Fibroblast of skin of abdomen (primary cell): ENCODE data around the gene FNTB. TPM values are rescaled to one million over a fixed set of nuclear protein-coding genes. Genes with fewer than 3 reads are reported as not detected.
A peak's percentile ranks its signal among the peaks of the same experiment; 100 is the strongest.

Experiments used
- DNase-seq: peaks from one replicate; pipeline ENCODE4 v3.0.0-alpha.2; 2013
- polyA plus RNA-seq, 2 experiments: library from polyadenylated mRNA; unstranded; fragments of 120-200 nt; gene quantifications; one replicate each; pipeline ENCODE4 v1.2.1, GENCODE V29; 2013; ENCODE audit not compliant: insufficient read length in 2 of 2

The FNTB gene, protein sequence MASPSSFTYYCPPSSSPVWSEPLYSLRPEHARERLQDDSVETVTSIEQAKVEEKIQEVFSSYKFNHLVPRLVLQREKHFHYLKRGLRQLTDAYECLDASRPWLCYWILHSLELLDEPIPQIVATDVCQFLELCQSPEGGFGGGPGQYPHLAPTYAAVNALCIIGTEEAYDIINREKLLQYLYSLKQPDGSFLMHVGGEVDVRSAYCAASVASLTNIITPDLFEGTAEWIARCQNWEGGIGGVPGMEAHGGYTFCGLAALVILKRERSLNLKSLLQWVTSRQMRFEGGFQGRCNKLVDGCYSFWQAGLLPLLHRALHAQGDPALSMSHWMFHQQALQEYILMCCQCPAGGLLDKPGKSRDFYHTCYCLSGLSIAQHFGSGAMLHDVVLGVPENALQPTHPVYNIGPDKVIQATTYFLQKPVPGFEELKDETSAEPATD
- 19.8 TPM for polyA plus RNA-seq (2013, experiment 1 of 2; ENCODE audit: insufficient read length)
- polyA plus RNA-seq (2013, experiment 2 of 2; ENCODE audit: insufficient read length) = 18.3 TPM

DNA sequence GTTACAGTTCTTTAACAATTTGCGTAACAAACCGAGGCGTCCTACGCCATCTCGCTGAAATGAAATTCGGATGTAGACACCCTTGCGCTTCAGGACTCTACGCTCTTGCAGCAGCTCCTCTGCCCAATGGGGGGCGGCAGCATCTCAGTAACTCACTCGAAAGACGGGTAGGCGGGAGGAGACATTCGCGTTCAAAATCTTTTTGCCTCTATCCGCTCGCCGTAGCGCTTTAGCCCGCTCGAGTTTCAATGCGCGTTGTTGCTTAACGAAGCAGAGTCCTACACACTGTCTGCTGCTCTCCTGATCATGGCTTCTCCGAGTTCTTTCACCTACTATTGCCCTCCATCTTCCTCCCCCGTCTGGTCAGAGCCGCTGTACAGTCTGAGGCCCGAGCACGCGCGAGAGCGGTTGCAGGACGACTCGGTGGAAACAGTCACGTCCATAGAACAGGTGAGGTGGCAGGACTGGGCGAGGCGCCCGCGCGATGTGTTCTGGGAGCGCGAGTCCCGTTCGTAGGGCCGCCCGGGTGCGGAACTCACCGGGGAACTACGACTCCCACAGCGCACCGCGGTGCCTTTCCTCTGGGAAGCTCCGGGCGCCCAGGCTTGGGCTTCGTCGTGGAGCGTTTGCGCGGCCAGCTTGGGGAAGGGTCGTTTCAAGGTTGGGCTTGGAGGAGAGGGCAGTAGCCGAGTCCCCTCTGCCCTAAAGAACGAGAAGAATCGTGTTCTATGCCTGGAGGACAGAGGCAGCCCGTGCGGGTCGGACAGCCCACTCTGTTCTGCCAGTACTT, at the start of gene FNTB:
TSS of gene FNTB (plus strand) at position 248 of the 790 bp plus-strand sequence. CDS start at position 307, 59 bp downstream.
- peak; percentile 98 for DNase-seq

DNA sequence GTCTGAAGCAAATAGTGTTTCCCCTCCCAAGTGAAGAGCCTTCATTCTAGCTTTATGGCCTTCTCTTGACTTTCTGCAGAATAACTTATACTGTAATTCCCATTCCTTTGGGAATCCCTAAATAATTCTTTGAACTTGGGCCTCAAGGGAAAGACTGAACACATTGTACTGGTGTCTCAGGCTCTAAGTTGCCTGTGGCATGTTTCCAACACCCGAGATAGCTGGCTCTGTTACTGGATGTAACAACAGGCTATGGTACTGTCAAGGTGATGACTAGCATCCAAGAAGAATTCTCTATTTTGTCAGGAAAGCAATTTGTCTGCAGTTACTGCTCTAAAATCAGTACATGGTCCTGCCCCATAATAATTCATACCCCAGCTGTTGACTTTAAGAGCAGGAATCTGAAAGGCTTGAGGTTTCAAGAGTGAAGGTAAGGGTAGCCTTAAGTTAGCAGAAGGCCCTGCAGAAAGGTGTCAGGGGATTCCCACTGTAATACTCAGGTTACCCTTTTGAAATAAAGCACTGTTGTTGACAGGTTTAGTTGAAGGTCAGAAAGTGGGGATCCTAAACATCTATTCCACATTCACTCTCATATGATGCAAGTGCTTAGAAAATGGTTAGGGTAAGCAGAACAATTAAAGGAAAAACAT, 49.4 kb upstream of the FNTB start:
- no peak for DNase-seq

DNA sequence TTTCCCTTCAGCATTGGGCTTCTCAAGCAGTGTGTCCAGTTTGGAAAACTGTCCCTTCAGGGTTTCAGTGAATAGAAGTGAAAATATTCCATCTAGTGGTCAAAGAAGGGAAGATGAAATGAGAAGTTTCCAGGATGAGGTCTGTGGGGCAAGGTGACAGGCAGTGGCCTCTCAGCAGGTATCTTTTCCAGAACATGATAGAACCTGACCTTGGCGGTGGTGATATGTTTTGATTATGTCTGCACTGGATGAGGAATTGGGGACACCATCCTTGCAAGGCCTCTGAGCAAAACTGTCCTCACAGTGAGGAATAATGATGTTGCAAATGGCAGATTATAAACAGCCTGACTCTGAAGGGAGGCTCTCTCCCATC, 48.9 kb upstream of the FNTB start:
- no peak for DNase-seq

DNA sequence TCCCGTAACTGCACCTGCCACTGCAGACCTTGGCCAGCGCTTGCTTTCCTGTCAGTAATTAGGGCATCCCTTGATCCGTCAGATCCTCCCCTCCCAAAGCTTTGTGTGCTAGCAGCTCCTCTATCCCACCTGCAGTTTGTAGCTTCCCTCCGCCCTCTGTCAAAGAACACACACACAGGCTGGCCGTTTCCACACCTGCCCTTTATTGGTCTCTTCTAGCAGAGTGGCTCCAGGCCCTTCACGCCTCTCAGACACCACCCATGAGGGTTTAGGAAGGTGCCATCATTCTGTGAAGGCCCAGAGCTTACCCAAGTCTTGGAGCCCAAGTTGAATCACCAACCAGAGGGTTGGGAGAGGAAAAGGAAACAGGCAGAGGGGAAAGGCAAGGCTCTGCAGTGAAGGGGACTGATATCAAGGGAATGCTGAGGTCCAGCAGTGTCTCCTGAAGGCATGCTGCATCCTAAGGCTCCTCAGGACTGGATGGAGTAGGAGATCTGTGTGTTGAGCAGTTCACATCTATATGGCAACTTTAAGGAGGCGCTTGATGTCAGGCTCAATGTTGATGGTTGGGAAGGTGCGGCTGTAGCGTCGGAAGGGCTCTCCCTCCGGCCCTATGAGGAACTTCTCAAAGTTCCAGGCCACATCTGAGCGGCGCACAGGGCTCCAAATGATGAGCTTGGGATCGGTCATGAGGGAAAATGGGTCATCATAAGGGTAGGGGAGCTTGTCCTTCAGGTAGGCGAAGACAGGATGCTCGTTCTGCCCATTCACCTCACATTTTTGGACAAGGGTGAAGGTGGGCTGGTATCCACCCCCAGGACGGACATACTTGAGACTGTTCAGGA, 47.5 kb upstream of the FNTB start:
- no peak for DNase-seq

DNA sequence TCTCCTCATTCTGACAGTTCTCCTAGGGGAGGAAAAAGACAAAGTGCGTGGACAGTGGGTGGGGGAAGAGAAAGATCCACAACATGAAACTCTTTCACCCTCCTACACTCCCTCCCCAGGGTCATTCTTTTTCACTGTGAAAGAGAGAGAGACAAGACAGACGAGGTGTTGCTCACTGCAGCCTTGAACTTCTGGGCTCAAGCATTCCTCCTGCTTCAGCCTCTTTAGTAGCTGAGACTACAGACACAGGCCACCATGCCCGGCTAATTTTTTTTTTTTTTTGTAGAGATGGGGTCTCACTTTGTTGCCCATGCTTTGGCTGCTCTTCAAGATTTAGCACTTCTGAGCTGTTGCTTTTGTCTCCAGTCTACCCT, 46.9 kb upstream of the FNTB start:
- DNase-seq = no peak

DNA sequence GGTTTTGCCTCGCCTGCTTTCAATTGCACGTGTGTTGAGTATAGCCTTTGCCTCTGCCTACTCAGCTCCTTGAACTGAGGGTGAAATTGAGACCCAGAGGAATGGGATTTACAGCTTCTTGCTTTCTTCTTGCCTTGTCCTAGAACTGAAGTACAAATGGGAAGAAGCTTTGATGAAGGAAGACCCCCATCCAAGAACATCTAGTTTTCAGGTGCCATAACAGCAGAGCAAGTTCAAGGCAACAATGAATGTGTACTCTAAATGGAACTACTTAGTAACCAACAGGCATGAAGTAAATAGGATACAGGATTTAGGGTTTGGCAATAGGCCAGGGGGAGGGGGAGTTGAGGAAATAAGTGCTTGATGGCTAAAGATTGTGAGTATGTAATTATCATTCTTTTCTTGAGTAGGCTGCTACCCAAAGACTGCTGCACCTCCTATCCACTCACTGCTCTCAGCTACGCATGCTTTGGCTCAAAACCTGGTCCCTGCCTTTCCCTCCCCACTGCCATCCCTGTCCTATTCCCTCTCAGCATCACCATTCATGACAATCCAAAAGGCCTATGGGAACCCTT, 46.3 kb upstream of the FNTB start:
- no peak for DNase-seq

DNA sequence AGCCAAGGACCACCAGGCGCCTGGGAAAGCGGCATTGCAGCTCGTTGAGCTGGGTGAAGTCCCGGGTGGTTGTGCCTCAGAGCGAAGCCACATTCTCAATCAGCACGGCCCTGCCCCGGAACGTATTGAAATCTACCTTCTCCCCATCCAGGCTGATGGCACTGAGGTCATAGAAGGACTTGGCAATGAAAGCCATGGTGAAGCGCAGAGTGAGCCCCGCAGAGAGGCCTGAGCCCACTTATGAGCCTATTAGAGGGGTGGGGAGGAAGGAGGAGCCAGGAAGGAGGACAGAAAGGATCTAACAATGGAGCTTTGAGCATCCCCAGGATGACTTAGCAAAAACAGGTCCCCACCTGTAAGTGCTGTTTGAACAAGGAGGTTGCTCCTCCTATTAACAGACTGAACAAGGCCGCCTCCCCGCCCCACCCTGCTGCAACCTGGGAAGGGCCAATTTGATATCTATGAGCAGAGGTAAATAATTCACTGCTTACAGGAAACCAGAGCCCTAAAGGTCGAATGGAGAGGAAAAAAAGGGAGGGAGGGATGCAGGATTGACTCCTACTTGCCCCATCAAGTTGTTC, 44.1 kb upstream of the FNTB start, which contains the start of gene GPX2:
TSS of gene GPX2 (minus strand) at position 215 of the 581 bp plus-strand sequence. CDS start at position 196, 19 bp downstream.
- DNase-seq = no peak

DNA sequence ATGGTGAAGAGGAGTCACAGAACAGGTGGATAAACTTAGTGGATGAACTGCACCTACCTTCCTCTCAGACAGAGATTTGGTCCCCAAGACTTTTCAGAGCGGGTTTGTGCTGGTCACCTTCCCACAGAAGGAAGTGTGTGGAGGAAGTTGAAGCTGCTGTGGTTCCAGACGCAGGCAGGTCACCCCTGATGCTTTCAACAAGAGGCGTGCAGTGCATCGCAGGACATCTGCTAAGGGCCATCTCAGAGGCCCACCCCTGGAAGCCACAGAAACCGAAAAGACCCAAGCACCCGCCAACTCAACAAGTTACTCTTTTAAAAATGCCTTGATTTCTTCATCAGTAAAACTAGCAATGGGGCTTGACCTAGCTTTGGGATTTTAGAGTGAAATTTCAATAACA, 43.1 kb upstream of the FNTB start:
- no peak for DNase-seq

DNA sequence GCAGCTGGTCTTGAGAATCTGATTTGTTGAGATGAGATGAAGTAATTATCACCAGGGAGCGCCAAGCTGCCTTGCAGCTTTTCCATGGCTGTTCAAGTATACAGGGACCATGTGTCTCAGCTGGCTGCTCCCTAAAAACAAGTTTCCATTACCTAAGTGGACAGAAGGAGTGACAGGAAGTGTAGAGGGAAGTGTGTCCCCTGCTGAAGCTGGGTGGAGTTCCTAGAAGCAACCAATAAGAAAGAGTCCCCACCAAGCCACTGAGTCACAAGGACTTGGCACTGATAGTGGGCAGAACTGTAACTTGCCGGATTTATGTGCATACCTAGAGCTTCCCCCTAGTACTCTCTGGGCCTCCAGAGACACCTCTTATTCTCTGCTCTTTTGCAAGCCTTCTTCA, 42.7 kb upstream of the FNTB start:
- no peak for DNase-seq

DNA sequence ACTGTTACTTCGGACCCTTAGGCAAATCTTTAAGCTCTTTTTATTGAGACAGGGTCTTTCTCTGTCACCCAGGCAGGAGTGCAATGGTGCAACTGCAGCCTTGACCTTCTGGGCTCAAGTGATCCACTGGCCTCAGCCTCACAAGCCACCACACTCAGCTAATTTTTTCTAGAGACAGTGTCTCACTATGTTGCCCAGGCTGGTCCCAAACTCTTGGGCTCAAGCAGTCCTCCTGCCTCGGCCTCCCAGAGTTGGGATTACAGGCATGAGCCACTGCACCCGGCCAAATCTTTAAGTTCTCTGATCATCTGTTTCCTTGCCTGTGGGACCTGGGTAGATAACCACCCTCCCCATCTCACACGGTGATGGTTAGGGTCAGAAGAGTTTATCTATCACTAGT, 41.8 kb upstream of the FNTB start:
- DNase-seq = no peak

DNA sequence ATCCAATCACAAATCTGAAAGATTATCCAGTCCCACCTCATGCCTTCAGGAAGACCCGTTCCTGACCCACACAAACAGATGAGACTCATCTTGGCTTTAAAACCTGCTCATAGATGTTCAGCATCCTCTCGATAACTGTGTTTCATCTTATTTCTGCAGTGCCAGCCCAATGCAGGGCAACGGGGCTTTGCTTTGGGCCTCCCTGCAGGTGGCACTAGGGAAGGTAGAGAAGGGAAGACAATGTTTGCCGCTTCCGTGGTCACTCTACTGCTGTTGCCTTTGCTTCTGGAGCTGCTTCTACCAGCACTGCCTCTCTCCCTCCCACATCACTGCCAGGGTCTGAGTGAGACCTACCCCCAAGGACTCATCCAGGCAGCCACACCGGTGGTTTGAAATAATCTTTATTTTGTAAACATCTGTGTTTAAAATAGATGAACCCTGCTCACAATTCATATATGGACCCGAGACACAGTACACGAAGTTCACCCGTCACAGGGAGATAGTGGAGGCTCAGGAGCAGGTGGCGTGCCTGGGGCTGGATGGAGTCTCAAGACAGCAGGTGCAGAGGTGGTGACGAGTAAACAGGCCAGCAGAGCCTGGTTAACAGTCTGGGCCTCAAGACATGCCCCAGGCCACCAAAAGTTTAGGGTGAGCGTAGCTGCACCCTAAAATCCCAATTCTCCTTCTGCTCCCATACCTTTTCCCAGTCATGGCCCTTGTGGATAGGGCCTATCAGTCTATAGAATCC, 41.1 kb upstream of the FNTB start:
- no peak for DNase-seq

DNA sequence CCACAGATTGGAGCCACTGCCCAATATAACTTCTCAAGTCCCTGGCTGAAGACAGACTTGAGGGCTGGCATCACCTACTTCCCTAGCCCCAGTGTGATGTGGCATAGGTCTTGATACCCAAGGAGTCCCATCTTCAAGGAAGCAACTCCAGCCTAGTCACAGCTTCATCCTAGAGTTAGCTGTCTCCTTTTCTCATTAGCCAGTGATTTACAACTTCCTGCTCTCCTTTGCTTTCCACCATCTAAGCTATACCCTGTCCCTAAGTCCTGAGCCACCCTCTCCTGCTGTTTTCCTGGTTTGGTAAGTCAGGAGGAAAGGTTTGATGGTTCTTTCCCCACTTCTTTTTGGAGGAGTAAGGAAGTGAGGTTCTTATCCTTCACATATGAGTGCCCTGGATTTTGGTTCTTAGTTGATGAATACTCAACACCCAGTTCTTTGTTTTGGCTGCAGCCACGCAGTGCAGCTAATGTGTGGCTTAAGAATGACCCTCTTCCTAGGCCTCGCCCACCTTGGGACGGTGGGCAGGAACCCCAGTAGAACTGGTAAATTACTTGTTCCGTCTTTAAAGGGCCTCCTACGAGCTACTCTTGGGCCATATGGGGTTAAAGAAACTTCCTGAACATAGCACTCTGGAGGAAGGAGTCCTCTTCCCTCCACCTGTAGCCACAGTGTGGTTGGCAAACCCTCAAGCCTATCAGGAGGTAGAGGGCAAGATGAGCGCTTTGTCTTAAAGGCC, 40.2 kb upstream of the FNTB start:
- DNase-seq = no peak

DNA sequence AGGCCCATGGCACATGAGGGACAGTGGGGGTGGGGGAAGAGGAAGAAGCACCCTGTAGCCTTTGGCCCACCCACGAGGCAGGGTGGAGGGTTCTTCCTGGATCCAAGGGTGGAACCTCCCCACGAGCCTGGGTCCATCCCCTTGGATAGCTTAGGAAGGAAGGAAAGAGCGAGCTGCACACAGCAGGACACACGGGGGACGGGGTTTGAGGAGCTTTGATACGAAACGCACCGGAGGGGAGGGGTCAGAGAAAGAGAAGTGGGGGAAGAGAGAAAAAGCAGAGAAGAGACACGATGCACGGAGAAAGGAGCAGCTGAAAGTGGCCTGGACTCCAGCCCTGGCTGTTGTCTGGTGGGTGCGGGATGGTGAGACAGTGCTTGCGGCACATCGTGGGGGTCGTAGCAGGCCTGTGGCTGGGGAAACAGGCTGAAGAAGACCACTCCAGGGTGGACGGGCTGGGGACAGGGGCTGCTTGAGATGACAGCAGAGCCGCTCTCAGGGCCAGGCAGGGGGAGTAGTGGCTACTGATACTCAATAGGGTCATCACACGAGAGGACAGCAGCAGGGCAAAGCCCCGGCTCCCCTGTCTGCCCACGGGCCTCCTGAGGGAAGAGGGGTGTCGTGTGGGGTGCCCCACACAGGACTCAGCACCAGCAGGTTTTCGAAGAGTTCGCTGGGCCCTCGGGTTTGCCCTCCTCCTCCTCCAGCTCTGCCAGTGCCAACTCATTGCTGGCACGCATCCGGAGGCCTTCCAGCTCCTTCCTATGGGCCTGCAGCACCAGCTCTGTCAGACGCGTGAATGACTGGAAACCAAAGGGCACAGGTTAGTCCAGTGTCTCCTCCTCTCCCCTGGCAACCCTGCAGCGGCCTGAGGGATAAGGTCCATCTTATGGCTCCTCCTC, 38.7 kb upstream of the FNTB start:
- DNase-seq = no peak

DNA sequence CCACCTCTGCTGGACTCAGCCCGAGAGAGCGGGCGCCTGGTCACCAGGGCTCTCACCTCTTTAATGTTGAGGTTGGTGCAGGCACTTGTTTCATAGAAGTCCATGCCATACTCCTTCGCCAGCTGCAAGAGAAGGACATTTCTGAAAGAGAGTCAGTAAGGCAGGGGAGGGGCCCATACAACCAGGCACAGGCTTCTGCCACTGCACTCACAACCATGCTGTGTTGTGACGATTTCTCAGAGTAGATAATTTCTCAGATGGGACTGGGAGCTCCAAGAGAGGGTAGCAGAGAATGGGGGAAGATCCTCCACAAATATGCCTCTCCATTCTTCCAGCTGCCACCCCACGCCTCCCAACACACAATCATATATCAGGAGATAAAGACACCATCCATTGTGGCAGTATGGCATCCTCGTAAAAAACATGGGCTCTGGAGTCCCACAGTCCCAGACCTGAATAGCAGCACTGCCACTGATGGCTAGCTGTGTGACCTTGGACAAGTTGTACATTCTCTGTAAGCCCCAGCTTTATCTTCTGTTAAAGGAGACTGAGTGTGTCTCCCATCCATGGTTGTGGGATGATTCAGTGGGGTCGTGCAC, 38.0 kb upstream of the FNTB start:
- no peak for DNase-seq

DNA sequence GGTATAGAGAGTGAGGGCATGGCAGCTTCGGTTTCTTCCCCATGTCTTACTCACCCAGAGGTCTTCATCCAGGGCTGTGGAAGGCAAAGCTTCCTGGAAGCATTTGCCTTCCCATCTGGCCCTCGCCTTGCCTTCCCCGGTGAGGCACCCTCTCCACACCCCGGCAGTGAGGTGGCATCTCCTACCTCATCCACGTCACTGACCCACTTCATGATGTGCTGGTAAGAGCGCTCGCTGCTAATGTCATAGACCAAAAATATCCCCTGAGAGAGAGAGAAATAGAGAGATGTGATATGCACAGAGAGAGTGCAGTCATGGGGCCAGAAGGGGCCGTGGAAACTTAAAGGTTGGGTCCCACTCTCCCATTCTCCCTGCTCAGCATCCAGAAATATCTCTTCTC, 35.8 kb upstream of the FNTB start:
- no peak for DNase-seq

DNA sequence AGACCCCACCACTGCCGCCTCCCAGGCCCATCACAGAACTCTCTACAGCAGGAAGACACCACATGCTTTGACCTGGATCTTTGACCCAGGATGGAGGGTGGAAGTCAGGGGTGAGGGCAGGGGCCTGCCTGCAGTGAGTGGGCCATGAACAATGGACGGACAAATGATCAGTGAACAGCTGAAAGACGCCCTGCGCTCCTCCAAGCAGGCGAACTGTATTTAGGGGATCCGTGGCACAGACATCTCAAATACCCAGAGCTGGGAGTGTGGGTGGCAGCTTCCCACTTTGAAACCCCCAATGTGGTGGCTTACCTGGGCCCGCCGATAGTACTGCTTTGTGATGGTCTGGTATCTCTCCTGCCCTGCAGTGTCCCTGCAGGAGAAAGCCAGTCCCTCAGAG, 35.4 kb upstream of the FNTB start:
- no peak for DNase-seq

DNA sequence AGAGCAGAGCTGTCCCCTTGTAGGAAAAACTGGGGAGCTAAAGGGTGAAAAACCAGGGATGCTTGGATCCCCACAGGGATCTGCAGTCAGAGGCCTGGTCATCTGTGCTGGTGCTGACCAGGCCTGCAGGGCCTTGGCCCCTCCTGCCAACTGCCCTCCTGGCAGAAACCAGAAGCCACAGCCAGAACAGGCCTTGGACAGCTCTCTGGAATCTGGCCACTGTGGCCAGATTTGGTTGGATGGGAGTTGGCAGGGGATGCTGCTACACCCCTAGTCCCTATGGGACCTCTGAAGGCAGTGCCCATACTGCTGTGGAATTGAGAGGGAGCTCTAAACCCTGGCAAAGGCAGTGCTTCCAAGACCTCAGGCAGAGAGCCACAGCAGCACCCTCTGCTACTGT, 35.0 kb upstream of the FNTB start:
- no peak for DNase-seq

DNA sequence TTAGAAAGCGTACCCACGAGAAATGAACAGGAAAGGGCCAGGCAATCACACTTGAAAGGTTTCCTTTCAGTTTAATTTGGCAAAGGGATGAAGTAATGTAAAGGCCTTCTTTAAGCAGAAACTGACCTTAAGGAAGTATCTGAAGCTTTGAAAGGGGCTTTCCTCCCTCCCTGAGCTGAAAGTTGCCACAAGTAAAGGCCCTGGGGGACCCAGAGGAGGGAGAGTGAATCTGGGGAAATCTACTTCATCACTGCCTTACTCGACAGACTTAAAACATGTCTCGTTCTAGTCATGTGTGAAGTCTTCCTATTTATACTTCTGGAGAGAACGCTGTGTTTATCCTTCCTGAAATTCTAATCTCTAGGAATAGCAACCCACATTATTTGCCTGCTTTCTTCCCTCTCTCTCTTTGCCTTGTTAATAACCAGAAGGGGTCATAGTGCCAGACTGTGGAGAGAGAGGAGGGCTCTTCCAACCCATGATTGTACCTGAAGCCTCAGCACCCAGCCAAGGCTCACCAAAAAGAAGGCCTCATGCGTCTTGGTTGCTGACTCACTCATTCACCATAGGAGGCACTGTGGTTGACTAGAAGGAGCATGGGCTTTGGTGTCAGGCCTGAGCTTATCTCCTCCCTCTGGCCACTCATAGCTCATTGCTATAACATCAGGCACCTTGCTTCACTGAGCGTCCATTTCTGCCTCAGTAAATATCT, 33.9 kb upstream of the FNTB start:
- no peak for DNase-seq
